ENCODE results near the gene RBMS3. TPM values are rescaled to one million over a fixed set of nuclear protein-coding genes. Genes with fewer than 3 reads are reported as not detected.

The RBMS3 gene
- total RNA-seq, 2 experiments from 2014 or later, result 1.0 TPM; not detected in 1

DNA sequence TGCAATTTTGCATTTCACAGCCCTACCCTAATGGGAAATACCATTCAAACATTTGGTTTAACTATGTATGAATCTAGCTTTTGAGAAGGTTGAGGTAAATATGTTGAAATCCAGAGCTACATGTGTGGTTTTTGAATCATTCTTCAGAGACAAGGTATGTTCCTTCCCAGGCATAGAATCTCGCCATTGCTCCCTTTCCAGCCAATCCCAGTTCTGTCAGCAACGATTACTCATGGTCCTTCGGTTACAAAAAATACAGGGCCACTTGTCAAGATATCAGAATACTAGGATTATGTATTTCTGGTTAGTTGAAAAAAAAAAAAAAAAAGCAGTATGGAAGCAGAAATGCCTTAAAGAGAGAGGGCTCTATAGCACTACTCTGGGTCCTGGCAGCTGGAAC lies 182.4 kb downstream of the RBMS3 start:
- H3K27ac ChIP-seq (ENCODE audit: low read depth, low read length, poor library complexity, severe bottlenecking), result no peak overlapping the region
- H4K20me1 ChIP-seq (ENCODE audit: insufficient read depth, low read length), result no peaks in the 10 kb centered on the region
- H3K4me2 ChIP-seq (ENCODE audit: low read length), result no peak overlapping the region
- no peaks in the 10 kb centered on the region for H3K9me2 ChIP-seq (ENCODE audit: insufficient read depth, low read length)
- TF ChIP-seq, protein P1, sequence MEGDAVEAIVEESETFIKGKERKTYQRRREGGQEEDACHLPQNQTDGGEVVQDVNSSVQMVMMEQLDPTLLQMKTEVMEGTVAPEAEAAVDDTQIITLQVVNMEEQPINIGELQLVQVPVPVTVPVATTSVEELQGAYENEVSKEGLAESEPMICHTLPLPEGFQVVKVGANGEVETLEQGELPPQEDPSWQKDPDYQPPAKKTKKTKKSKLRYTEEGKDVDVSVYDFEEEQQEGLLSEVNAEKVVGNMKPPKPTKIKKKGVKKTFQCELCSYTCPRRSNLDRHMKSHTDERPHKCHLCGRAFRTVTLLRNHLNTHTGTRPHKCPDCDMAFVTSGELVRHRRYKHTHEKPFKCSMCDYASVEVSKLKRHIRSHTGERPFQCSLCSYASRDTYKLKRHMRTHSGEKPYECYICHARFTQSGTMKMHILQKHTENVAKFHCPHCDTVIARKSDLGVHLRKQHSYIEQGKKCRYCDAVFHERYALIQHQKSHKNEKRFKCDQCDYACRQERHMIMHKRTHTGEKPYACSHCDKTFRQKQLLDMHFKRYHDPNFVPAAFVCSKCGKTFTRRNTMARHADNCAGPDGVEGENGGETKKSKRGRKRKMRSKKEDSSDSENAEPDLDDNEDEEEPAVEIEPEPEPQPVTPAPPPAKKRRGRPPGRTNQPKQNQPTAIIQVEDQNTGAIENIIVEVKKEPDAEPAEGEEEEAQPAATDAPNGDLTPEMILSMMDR (conservative IDR thresholded peaks at IDR 0.05; ENCODE audit: low read length), result no peak
- TF ChIP-seq EZH2phosphoT487 (IDR thresholded peaks at IDR 0.05; ENCODE audit: borderline replicate concordance, low read depth, low read length), result no peak
- ChIA-PET POLR2A (interaction anchor here (0.7 to 1.0 kb wide), 5 partner anchors 22 to 1769 kb away, joined by 3 to 5 read pairs (median 3); no protein-coding TSS in a partner anchor), CTCF (ENCODE audit: unreplicated experiment) (interaction anchor here (1.0 kb wide), 1 partner anchor 9 kb away, joined by 3 read pairs; no protein-coding TSS in a partner anchor)
- BruUV-seq (replicated peaks), result no TSS peak
- no peaks in the 10 kb centered on the region for H3K36me3 ChIP-seq (ENCODE audit: insufficient read depth, low read length)
- intact Hi-C loops (cut with micrococcal nuclease; ENCODE audit: unreplicated experiment), result no loop called here
- H2AFZ ChIP-seq (ENCODE audit: low read length), result no peak overlapping the region
- no peaks in the 10 kb centered on the region for H3K4me1 ChIP-seq (ENCODE audit: insufficient read depth, low read length, poor library complexity, severe bottlenecking)
- no peak overlapping the region for H3K4me3 ChIP-seq (ENCODE audit: low read depth, low read length, poor library complexity, severe bottlenecking)
- H3K79me2 ChIP-seq (ENCODE audit: insufficient read depth, low read depth, low read length), result no peaks in the 10 kb centered on the region
- H3K9me3 ChIP-seq (ENCODE audit: low read length), result no peaks in the 10 kb centered on the region
- no peak for DNase-seq (ENCODE audit: low spot score)

DNA sequence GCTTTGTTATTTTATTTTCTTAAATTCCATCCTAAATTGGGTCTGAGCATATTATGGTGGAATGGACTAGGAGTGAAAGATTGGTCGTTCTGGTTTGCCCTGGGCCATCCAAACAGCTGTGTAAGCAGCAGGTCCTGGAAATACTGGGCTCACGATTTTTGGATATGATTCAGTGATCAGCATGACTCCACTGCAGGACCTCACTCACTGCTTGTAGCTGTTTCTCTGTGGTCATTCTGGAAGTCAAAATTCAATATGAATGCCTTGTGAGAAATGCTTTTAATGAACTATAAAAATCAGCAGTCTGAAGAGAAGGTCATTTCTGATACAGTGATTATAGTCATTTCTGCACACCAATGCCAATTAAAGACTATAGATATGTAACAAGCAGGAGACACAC lies 185.0 kb downstream of the RBMS3 start:
- DNase-seq (ENCODE audit: low spot score), result no peak
- H3K36me3 ChIP-seq (ENCODE audit: insufficient read depth, low read length), result no peaks in the 10 kb centered on the region
- no peaks in the 10 kb centered on the region for H3K4me1 ChIP-seq (ENCODE audit: insufficient read depth, low read length, poor library complexity, severe bottlenecking)
- no peaks in the 10 kb centered on the region for H3K9me3 ChIP-seq (ENCODE audit: low read length)
- intact Hi-C loops (cut with micrococcal nuclease; ENCODE audit: unreplicated experiment), result no loop called here
- CTCF ChIA-PET (ENCODE audit: unreplicated experiment), result no interaction called here
- no peak overlapping the region for H2AFZ ChIP-seq (ENCODE audit: low read length)
- BruUV-seq (replicated peaks), result no TSS peak
- peak overlapping the region; percentile 3; the same call in 1 of the 2 replicates for H3K4me2 ChIP-seq (ENCODE audit: low read length)
- H3K9me2 ChIP-seq (ENCODE audit: insufficient read depth, low read length), result no peaks in the 10 kb centered on the region
- H3K27ac ChIP-seq (ENCODE audit: low read depth, low read length, poor library complexity, severe bottlenecking), result no peak overlapping the region
- POLR2A ChIA-PET, result interaction anchor here (0.9 to 1.7 kb wide), 3 partner anchors 9 to 55 kb away, joined by 3 to 5 read pairs (median 5); no protein-coding TSS in a partner anchor
- no peaks in the 10 kb centered on the region for H4K20me1 ChIP-seq (ENCODE audit: insufficient read depth, low read length)
- H3K4me3 ChIP-seq (ENCODE audit: low read depth, low read length, poor library complexity, severe bottlenecking), result no peak overlapping the region
- H3K79me2 ChIP-seq (ENCODE audit: insufficient read depth, low read depth, low read length), result no peaks in the 10 kb centered on the region
- TF ChIP-seq, protein P1 (conservative IDR thresholded peaks at IDR 0.05; ENCODE audit: low read length), result no peak
- TF ChIP-seq EZH2phosphoT487 (IDR thresholded peaks at IDR 0.05; ENCODE audit: borderline replicate concordance, low read depth, low read length), result no peak

DNA sequence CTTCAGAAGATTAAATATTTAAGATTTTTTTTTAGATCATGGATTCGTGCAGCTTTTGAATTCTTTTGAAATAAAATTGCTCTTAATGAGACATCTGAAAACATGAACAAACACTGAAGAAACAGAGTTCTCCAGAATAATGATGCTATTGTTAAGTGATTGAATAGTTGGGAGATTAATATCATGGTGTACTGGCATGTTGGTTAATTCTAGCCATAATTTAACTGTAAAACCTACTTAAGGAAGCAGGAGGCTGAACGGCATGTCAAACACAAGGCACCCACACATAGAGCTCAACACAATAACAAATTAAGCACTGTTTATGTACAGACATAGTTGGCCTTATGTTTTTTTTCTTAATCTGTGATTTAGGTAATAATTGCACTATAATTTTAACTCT lies 185.6 kb downstream of the RBMS3 start:
- Histone ChIP-seq H3K27ac (ENCODE audit: low read depth, low read length, poor library complexity, severe bottlenecking) (no peak overlapping the region), H3K4me2 (ENCODE audit: low read length) (peak overlapping the region; percentile 3; the same call in 1 of the 2 replicates), H3K4me3 (ENCODE audit: low read depth, low read length, poor library complexity, severe bottlenecking) (no peak overlapping the region), H3K36me3 (ENCODE audit: insufficient read depth, low read length) (no peaks in the 10 kb centered on the region), H3K79me2 (ENCODE audit: insufficient read depth, low read depth, low read length) (no peaks in the 10 kb centered on the region), H2AFZ (ENCODE audit: low read length) (no peak overlapping the region), H3K4me1 (ENCODE audit: insufficient read depth, low read length, poor library complexity, severe bottlenecking) (no peaks in the 10 kb centered on the region), H4K20me1 (ENCODE audit: insufficient read depth, low read length) (no peaks in the 10 kb centered on the region), H3K9me3 (ENCODE audit: low read length) (no peaks in the 10 kb centered on the region), H3K9me2 (ENCODE audit: insufficient read depth, low read length) (no peaks in the 10 kb centered on the region)
- BruUV-seq (replicated peaks), result no TSS peak
- ChIA-PET CTCF (ENCODE audit: unreplicated experiment) (no interaction called here), POLR2A (interaction anchor here (0.9 to 1.7 kb wide), 4 partner anchors 8 to 54 kb away, joined by 3 to 12 read pairs (median 5); no protein-coding TSS in a partner anchor)
- no peak for DNase-seq (ENCODE audit: low spot score)
- intact Hi-C loops (cut with micrococcal nuclease; ENCODE audit: unreplicated experiment), result no loop called here
- TF ChIP-seq, protein P1 (conservative IDR thresholded peaks at IDR 0.05; ENCODE audit: low read length), result no peak
- TF ChIP-seq EZH2phosphoT487 (IDR thresholded peaks at IDR 0.05; ENCODE audit: borderline replicate concordance, low read depth, low read length), result no peak

Data from OCI-LY7 (cell line).